K562 (cell line): Measurements from ENCODE around the gene VKORC1. TPM values are rescaled to one million over a fixed set of nuclear protein-coding genes. Genes with fewer than 3 reads are reported as not detected.

Experiments
- ESRRA ChIP-seq: fragments of 450-650 bp; IDR thresholded peaks from 2 replicates; pipeline ENCODE4 v1.6.1; 2014; ENCODE audit warnings: low read depth, mild to moderate bottlenecking, moderate library complexity, borderline replicate concordance
- HCFC1 ChIP-seq: IDR thresholded peaks from 2 replicates; pipeline ENCODE4 v1.6.1; 2012; ENCODE audit warnings: low read depth, low read length, improper control_type of control experiment
- RBFOX2 ChIP-seq: fragments of 200-400 bp; formaldehyde crosslinking; IDR thresholded peaks from 2 replicates; pipeline ENCODE4 v1.6.1; 2017; ENCODE audit warnings: low read depth, mild to moderate bottlenecking, low read length, moderate library complexity
- RBM39 ChIP-seq: fragments of 200-400 bp; formaldehyde crosslinking; optimal IDR thresholded peaks from 2 replicates; pipeline ENCODE3; 2018; ENCODE audit warnings: low read depth, low read length
- TBL1XR1 ChIP-seq, 2 experiments: IDR thresholded peaks; 2 replicates each; pipeline ENCODE4 v1.6.1; 2012; ENCODE audit warnings: improper control_type of control experiment in 2 of 2, low read length in 2 of 2, mild to moderate bottlenecking in 1 of 2
- ZBED1 ChIP-seq: IDR thresholded peaks from 2 replicates; pipeline ENCODE4 v1.6.1; 2014
- polyA plus RNA-seq, 8 experiments: library from polyadenylated mRNA; depleted of rRNA in 4 of 8; stranded (reverse) in 5 of 8; unstranded in 3 of 8; fragments of >200 nt; fragmentation: Nextera tagmentation in 2 of 8; fragmentation: Illumina TruSeq in 1 of 8; extraction: Ambion mirVana in 2 of 8; extraction: Trizol in 1 of 8; gene quantifications; 2 replicates each; pipeline versions ENCODE4 v1.2.1 to v1.2.3, GENCODE V29; 2011 to 2014; ENCODE audit warnings: inconsistent platforms in 1 of 8, missing spikeins in 1 of 8
- total RNA-seq, 7 experiments: library from RNA; depleted of rRNA in 6 of 7; stranded (reverse); fragments of >200 nt in 6 of 7; fragmentation: Illumina TruSeq in 2 of 7; extraction: Trizol in 2 of 7; gene quantifications; 2 replicates each; pipeline versions ENCODE4 v1.2.1 to v1.2.3, GENCODE V29; 2011 to 2021; ENCODE audit warnings: low replicate concordance in 1 of 7
- TF ChIP-seq, protein P1 (sequence below), 2 experiments: fragments of 150-350 bp in 1 of 2; IDR thresholded peaks; 2 replicates each; pipeline ENCODE4 v1.6.1; 2012 to 2016; ENCODE audit warnings: low read depth in 2 of 2, low read length in 2 of 2, mild to moderate bottlenecking in 1 of 2, moderate library complexity in 1 of 2
- TF ChIP-seq, protein P2 (sequence below): fragments of 250-450 bp; sonication (Bioruptor Pico); IDR thresholded peaks from 2 replicates; pipeline ENCODE4 v1.5.0; 2021; ENCODE audit warnings: mild to moderate bottlenecking, moderate library complexity
- TF ChIP-seq, protein P3 (sequence below), 2 experiments: fragments of 450-650 bp in 1 of 2; sonication (generic) in 1 of 2; formaldehyde crosslinking; conservative IDR thresholded peaks; 2 replicates each; pipeline versions ENCODE4 v1.4.0 to v1.8.1; 2020 to 2022; ENCODE audit warnings: mild to moderate bottlenecking in 1 of 2, missing genetic modification reagents in 1 of 2
- TF ChIP-seq, protein P4 (sequence below): sonication (generic); formaldehyde crosslinking; IDR thresholded peaks from 2 replicates; pipeline ENCODE4 v1.8.0; 2023; ENCODE audit warnings: mild to moderate bottlenecking, missing genetic modification reagents
- TF ChIP-seq, protein P5 (sequence below): fragments of 250-450 bp; sonication (Bioruptor Pico); IDR thresholded peaks from 2 replicates; pipeline ENCODE4 v1.5.0; 2021
- TF ChIP-seq, protein P6 (sequence below): fragments of 450-650 bp; formaldehyde crosslinking; IDR thresholded peaks from 2 replicates; pipeline ENCODE4 v1.4.0; 2020; ENCODE audit warnings: mild to moderate bottlenecking, mixed read lengths

VKORC1 gene
- total and polyA plus RNA-seq, 9 of the 15 experiments (the other 6 are each of a cell fraction or from before 2014, with no cell fraction given) = 30.0 to 119 (median 62.1) TPM

DNA sequence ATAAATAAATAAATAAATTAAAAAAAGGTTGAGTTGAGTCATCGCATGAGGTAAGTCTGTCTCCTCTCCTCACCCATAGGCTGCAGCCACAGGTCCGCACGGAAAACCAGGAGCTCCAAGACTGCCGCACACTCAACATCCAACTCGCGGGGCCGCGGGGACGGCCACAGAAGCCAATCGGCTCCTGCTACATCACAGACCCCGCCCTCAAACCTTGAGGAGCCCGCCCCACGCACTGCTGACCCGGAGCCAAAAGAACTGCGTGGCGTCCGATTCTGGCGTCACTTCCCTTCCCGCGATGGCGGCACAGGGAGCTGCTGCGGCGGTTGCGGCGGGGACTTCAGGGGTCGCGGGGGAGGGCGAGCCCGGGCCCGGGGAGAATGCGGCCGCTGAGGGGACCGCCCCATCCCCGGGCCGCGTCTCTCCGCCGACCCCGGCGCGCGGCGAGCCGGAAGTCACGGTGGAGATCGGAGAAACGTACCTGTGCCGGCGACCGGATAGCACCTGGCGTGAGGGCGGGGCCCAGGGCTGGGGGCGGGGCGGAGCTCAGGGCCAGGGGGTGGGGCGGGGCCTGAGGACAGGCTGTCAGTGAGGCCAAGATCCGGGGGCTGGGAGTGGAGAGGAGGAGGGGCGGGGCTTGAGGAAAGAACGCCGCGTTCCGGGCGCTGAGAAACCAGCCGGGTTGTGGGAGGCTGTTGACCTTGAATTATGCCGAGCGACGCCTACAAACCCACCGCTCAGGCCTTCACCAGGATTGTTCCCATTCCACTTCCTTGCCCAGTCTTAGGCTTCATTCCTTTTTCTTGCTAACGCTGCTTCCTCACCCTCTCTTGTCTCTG, 23.0 kb upstream of the VKORC1 start, which contains the start of gene KAT8 (continued):
- TF ChIP-seq, protein P1, sequence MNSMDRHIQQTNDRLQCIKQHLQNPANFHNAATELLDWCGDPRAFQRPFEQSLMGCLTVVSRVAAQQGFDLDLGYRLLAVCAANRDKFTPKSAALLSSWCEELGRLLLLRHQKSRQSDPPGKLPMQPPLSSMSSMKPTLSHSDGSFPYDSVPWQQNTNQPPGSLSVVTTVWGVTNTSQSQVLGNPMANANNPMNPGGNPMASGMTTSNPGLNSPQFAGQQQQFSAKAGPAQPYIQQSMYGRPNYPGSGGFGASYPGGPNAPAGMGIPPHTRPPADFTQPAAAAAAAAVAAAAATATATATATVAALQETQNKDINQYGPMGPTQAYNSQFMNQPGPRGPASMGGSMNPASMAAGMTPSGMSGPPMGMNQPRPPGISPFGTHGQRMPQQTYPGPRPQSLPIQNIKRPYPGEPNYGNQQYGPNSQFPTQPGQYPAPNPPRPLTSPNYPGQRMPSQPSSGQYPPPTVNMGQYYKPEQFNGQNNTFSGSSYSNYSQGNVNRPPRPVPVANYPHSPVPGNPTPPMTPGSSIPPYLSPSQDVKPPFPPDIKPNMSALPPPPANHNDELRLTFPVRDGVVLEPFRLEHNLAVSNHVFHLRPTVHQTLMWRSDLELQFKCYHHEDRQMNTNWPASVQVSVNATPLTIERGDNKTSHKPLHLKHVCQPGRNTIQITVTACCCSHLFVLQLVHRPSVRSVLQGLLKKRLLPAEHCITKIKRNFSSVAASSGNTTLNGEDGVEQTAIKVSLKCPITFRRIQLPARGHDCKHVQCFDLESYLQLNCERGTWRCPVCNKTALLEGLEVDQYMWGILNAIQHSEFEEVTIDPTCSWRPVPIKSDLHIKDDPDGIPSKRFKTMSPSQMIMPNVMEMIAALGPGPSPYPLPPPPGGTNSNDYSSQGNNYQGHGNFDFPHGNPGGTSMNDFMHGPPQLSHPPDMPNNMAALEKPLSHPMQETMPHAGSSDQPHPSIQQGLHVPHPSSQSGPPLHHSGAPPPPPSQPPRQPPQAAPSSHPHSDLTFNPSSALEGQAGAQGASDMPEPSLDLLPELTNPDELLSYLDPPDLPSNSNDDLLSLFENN (IDR thresholded peaks at IDR 0.05; ENCODE audit: low read depth in 2 of 2, low read length in 2 of 2) = peak in 1 of 2 experiments; percentile 58; a peak in 1 of 4 replicates
- TF ChIP-seq, protein P2, sequence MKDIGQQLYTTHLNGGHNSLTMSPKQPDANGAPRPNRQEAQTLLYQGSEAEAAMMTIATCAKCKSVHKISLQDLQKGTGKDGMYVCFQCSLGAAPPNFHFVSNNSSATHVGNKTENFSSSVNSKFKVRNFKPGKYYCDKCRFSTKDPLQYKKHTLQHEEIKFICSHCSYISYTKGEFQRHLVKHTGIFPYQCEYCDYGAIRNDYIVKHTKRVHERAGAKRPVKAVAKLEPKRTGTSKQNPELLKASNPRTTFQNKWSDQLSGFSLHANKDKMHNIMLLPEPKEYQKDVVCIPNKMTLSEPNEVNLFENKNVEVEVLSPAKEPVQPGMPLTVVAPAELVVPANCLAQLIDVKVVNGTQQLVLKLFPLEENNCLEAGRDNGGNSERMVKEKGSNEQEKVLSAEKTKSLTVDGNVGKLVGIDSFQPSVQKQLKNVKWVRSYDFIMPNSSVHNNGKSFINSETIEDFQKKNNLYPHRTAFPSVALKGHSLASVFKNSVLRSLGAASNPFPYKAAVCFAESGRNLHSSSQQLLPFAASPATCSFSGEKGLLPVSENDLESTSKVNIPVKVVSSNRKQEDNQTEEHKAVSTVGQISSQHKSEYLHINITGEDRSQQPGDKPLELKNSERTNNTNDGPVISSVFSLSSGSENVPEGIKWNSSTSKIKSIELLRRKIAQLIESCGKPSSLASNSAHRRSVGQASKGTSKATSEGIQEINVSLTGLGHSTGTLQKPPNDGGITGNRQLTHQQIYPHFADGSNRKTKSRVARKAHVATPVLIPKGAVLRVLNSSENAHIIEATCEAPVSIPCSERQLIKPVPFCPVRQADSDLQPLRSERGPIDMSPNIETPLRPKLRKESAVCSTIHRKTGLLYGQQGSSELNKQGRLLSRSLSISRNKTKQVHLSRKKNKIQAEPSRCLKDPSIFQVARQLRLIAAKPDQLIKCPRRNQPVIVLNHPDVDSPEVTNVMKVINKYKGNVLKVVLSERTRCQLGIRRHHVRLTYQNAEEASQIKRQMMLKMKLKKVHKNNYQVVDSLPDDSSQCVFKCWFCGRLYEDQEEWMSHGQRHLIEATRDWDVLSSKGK (CRISPR knock-in tag) = no peak
- TF ChIP-seq TBL1XR1 (IDR thresholded peaks at IDR 0.05; ENCODE audit: low read length in 2 of 2) = peak; percentile 25 to 49; a peak in 2 of 4 replicates
- peak; percentile 85 for TF ChIP-seq HCFC1
- TF ChIP-seq, protein P3, sequence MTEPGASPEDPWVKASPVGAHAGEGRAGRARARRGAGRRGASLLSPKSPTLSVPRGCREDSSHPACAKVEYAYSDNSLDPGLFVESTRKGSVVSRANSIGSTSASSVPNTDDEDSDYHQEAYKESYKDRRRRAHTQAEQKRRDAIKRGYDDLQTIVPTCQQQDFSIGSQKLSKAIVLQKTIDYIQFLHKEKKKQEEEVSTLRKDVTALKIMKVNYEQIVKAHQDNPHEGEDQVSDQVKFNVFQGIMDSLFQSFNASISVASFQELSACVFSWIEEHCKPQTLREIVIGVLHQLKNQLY (CRISPR knock-in tag; conservative IDR thresholded peaks at IDR 0.05) = no peak
- TF ChIP-seq ZBED1 = no peak
- peak; percentile 97 for TF ChIP-seq RBFOX2
- TF ChIP-seq RBM39 = no peak
- TF ChIP-seq, protein P4, sequence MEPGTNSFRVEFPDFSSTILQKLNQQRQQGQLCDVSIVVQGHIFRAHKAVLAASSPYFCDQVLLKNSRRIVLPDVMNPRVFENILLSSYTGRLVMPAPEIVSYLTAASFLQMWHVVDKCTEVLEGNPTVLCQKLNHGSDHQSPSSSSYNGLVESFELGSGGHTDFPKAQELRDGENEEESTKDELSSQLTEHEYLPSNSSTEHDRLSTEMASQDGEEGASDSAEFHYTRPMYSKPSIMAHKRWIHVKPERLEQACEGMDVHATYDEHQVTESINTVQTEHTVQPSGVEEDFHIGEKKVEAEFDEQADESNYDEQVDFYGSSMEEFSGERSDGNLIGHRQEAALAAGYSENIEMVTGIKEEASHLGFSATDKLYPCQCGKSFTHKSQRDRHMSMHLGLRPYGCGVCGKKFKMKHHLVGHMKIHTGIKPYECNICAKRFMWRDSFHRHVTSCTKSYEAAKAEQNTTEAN = no peak
- TF ChIP-seq, protein P5, sequence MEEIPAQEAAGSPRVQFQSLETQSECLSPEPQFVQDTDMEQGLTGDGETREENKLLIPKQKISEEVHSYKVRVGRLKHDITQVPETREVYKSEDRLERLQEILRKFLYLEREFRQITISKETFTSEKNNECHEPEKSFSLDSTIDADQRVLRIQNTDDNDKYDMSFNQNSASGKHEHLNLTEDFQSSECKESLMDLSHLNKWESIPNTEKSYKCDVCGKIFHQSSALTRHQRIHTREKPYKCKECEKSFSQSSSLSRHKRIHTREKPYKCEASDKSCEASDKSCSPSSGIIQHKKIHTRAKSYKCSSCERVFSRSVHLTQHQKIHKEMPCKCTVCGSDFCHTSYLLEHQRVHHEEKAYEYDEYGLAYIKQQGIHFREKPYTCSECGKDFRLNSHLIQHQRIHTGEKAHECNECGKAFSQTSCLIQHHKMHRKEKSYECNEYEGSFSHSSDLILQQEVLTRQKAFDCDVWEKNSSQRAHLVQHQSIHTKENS (CRISPR knock-in tag) = no peak
- peak; percentile 38; the same call in 1 of the 2 replicates for TF ChIP-seq ESRRA
- TF ChIP-seq, protein P6, sequence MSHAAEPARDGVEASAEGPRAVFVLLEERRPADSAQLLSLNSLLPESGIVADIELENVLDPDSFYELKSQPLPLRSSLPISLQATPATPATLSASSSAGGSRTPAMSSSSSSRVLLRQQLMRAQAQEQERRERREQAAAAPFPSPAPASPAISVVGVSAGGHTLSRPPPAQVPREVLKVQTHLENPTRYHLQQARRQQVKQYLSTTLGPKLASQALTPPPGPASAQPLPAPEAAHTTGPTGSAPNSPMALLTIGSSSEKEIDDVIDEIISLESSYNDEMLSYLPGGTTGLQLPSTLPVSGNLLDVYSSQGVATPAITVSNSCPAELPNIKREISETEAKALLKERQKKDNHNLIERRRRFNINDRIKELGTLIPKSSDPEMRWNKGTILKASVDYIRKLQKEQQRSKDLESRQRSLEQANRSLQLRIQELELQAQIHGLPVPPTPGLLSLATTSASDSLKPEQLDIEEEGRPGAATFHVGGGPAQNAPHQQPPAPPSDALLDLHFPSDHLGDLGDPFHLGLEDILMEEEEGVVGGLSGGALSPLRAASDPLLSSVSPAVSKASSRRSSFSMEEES (CRISPR knock-in tag) = no peak
